NAMALWA (cell line): ENCODE measurements around the gene KCTD3.
A peak's percentile ranks its signal among the peaks of the same experiment; 100 is the strongest.

Source experiments
- DNase-seq: peaks from one replicate; pipeline ENCODE4 v3.0.0-alpha.2; 2015; ENCODE audit warnings: low spot score

Gene KCTD3

DNA sequence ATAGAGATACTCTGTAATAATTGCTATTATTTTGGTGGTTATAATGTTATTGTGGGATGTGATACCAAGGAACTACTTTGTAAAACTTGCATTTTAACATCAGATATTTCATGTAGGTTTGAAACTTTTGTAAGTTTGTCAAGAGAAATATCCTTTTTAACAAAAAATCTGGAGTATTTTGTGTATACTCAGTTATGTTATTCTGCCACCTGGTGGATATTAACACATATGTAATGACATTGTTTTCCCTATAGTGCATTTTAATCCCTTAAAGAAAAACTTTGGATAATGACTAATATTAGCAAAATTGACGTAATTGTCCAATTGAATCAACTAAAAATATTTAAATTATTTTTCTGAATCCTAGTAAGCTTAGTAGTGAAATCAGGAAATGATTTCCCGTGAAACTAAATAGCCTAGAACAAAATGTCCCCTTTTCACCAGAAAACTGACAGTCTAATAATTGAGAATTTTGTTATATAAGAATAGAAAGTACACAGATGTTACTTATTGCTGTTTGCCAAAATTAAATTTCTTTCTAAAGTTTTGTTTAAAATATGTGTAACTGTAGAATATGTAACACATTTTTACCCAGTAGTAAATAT, 39.6 kb downstream of the KCTD3 start:
- DNase-seq = peak; percentile 16

DNA sequence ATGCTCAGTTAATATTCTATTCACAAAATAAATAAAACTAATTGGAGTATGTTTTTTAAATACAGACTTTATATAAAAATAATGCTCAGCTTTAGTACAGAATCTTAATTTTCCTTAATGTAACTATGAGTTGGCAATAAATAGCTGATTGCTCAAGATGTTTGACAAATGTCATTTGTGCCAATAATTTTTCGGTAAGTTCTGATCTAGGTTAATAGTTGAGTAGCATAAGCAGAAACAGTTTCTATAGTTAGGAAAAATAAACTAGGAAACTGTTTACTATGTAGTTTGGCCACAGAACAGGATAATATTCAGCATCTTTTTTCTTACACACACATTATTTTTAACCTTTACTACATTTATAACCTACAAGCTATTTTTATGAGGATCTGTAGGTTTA, 40.3 kb downstream of the KCTD3 start:
- DNase-seq = no peak

DNA sequence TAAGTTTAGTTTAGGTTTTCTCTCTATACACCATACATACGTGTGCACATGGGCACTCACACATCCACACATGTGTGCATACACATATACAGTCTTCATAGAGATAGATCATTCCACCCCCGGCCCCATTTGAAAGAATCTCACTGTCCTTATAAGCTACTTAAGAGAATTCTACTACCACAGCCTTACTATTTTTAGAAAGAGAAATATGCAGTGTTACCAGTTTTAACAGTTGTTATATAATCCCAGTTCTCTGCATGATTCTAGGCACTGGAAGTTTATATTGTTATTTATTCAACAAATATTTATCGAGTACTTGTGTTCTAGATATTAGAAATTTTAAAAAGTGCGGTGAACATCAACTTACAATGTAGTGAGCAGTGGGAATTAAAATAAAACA, 41.5 kb downstream of the KCTD3 start:
- no peak for DNase-seq

DNA sequence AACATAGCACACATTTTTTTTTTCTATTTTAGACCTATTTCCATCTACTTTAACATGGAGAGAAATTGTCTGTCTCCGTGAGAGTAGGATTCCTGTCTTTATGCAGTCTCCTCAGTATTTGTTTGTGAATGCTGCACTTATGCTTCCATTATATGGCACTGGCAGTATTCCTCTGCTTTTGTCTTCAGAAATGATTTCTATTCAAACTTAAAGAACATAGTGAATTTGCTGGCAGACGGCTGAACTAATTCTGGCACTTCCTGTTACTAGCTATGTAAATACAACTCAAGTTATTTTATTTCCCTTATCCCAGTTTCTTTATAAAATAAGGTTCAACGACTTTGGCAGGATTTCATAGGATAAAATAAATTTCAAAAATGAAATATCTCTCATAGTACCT, 45.3 kb downstream of the KCTD3 start:
- DNase-seq = no peak

DNA sequence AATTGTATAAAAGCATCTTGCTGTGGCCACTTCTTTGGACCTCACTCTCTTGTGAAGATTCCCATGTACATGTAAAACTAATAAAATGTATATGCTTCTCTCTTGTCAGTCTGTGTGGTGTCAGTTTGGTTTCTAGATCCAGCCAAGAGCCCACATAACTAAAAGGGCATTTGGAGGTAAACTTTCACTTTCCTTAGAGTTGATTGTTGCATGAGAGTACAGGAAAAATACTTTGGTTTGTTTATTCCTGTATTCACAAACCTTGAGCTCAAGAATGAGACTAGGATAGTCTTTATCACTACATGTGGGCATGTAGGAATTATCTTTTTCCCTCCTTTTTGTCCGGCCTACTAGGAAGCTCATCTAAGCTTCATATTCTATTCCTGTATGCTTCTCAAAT, 50.9 kb downstream of the KCTD3 start:
- DNase-seq = no peak

DNA sequence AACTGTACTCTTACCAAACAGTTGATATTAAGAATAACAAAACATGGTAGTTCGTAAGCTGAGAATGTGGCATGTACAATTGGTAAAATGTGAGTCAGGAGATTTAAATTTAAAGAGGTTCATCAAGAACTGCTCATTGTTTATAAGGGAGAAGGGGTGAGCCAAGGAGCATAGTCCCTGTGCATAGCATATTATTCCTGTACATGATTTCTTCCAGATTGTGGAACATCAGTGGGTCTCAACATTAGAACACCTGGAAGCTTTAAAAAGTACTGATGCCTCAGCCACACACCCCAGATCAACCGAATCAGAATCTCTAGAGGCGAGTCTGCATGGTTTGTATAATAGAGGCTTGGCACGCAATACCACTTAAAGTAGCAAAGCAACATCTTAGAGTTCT, 56.1 kb downstream of the KCTD3 start:
- no peak for DNase-seq

DNA sequence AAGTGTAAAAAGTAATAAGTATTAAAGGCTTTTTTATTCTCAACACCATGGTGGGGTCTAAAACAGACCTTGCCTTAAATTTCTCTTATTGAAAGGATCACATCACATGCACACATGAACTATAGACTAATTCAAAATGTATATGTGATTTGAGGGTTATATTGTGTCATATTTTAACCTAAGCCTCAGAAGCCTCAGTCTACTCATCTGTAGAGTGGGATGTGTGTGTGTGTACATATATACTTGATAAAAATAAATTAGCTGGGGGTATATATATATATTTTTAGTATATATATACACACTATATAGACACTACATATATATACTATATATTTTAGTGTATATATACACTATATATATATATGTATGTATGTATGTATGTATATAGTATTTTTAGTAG, 58.8 kb downstream of the KCTD3 start:
- no peak for DNase-seq

DNA sequence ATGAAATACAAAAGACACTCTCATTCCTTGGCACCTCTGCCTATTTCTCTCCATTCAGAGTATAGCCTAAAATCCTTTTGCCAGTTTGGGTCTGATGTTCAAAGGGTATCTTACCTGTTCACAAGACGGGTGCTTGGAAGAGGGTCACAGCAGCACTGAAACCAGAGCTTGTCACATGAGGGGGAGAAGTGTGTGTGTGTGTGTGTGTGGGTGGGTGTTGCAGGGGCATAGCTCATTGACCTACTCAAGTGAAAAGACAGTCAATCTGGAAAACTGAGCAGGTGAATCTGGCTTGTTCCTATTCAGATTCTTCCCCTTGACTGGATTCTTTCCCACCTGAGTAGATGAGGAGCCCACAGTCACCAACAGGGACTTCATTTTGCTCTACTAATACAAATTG, 63.9 kb downstream of the KCTD3 start:
- no peak for DNase-seq

DNA sequence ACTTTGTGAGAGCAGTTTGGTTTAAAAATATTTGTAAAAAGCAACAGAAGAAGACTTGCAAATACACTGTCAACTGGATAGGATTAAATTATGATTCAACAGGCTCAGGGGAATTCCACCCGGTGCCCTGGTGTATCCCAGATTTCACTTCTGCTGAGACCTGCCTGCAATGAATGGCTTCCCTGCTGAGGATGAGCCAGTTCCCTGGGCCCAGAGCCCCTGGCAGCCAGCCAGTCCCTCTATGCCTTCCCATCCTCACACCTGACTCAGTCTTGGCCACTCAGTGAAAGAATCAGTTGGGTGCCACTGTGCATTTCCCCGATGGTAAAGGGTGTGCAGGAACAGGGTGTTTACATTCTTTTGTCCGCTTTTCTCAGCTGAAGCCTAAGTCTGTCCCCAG, 64.4 kb downstream of the KCTD3 start:
- DNase-seq = no peak

DNA sequence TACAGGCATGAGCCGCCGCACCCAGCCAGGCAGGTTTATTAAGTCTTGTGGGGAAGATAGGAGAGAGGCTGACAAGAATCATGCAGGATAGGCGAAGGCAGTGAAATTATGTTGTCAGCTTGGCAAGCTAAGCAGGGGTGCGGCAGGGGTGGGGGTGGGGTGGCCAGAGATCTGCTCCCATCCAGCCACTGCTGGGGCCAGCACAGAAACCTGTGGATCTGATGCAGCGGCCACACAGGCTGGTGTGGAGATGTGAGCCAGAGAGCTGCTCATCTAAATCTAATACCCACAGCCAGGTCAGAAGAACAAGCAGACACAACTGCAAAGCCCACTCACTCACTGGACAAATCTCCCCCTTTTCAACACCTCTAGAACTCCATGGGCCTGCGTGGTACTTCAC, 68.7 kb downstream of the KCTD3 start:
- no peak for DNase-seq

DNA sequence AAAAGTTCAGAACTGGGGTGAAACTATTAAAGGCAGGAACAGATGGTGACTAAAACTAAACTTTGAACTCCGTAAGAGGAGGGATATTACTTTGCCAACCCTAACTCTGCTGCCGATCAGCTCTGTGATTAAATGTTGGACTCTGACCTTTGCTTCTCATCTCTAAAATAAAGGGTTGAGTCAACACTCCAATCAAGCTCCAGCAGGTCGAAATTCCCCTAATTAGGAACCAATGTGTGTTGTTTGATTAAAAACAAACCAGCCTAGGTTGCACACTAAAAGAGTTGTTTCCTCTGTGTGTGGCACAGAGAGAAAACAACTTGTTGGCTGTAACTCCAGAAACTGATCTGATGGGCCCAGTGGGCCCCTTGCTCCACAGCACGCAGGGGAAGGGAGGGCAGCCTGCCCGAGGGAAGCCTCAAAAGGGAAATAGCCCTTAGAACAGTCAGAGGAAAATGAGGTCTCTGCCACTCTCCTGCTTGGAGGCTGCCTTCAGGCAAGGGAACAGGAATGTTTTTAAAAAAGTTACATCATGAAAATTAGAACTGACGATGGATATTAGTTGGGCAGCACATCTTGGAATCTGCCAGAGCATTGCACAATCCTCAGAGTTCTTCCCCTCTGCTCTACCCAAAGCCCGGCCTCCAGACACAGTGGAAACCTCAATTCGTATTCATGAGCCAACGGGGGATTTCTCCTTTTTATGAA, 69.3 kb downstream of the KCTD3 start:
- DNase-seq = no peak

DNA sequence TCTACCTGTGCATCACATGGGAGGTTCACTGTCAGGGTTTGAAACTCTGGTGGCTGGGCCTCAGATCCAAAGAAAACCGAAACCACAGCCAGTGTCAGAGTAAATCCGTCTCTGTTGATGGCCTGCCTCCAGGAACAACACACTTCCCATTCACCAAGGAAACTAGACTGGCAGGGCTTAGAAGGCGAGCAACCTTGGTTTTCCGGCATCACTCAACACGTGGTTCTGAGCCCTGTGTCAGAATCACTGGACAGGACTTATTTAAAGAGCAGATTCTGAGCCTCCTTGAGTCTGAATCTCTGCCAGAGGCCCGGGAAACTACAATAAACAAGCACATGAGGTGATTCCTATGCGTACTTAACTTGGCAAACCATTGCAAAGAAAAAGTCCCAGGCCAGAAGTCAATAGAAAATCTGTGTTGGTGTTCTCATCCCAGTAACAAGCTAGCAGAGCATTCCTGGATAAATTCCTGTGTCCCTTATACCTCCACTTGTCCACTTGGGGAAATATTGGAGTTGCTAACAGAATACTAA, 70.0 kb downstream of the KCTD3 start:
- DNase-seq = no peak

DNA sequence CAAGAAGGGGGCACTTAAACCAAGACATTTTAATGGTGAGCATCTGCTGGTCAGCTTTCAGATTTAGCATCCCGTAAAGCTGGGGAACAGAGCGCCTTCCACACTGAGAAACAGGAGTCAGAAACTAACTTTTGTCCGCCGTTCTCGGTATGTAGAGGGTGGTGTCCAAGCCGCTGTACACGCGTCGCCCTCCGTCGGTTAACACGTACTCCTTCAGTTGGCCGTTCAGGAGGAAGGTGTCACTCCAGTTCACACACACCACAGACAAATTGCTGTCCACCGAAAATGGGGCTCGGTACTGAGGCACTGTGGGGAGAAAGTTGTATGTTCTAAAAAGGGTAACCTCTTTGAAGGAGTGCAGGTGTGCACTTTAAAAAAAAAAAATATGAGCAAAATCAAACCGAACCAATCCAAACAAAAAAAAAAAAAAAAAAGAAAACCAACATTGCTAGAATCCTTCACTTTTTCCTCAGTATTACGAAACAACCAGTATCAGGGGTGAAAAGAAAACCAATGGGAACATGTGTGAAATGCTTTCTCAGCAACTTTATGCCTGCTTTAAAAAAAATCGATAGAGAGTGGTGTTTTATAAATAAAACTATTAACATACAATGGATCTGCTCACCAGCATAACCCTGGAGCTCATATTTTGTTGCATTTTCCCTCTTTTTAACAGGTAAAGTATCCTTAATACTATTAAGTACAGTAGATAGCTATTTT, 73.5 kb downstream of the KCTD3 start:
- no peak for DNase-seq

DNA sequence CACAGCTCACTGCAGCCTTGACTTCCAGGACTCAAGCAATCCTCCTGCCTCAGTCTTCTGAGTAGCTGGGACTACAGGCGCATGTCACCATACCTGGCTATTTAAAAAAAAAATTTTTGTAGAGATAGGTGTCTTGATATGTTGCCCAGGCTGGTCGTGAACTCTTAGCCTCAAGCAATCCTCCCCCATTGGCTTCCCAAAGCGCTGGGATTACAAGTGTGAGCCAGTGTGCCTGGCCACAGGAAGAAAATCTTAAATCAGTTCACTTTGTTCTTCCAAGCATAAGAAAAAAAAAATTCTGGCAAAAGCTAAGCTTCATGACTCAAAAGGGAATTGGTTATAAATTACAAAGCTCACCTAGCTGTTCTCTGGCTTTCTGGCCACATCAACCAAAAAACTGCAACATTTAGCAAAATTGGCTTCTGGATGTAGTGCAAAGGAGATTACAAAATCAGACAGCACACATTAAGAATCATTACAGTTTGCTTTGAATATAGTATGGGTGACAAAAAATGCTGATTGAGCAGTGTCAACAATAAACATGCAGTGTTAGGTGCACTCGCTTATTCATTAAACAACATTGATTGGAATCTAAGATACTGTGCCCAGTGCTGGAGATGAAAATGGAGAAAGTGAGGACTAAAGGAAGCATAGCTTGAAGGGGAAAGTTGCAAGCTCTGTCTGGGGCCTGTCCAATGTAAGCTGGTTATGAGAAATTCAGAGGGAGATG, 76.7 kb downstream of the KCTD3 start:
- DNase-seq = no peak

DNA sequence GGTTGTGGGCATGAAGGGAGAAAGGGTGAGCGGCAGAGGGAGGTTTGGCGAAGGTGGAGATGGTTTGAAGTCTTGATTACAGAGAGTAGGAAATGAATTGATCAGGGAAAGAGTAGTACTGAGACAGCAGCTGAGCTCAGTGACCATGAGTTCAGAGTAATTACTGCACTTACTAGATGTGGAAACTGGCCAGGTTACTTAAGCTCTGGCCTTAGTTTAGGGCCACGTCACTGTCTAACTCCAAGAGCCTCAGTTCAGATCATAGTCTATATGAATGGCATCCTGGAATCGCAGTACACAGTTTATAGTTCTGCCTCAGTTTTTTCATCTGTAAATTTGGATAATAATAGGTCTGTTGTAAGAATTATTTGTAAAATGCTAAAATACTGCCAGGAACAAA, 78.1 kb downstream of the KCTD3 start:
- no peak for DNase-seq

DNA sequence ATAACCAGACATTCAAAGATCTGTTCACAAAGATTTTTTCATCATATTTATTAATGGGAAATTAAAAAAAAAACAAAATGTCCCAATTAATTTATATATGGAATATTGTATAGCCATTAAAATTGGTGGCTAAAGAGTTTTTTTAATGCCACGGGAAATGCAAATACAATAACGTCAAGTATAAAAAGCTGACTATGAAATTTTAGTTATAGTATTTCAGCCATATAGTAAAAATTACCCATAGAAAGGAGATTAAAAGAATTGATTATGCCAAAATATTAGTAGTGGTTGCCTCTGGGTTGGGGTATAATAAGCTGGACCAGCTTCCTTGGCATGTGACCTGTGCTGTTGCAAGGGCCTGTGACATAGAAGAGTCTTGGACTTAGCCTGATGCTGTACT, 78.8 kb downstream of the KCTD3 start:
- DNase-seq = no peak

DNA sequence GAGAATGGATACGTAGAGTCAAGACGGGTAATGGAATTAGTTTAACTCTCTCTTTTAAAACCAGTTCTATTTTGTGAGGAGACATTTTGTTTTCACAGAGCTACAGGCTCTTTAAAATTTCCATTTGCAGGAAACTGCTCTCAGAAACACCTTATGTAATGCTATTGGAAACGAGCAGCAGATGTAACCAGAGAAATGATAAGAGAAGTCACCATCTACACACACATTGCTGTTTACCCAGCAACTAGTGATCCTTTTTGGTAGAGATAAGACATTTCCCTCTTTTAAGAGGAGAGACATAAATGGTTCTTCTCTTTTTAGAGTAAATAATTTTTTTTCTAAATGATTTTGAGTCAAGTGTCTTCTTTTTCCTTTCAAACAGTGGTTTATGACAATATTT, 80.6 kb downstream of the KCTD3 start:
- DNase-seq = no peak

DNA sequence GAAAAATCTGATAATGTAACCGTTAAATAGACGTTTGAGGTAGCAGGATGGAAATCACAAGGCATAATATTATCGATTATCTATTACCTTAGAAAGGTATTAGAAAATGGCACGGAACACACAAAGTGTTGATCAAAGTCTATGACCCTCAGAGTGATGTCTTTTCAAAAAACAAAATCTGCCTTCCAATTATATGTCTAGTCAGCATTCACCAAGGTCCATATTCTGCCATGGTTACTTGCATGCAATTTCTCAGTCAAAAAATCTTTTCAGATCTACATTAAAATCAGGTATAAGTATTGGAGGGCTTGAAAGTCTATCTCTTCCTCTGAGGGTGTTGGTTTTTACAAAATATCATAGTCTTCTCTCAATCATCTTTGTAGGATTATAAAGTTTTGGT, 81.9 kb downstream of the KCTD3 start:
- no peak for DNase-seq

DNA sequence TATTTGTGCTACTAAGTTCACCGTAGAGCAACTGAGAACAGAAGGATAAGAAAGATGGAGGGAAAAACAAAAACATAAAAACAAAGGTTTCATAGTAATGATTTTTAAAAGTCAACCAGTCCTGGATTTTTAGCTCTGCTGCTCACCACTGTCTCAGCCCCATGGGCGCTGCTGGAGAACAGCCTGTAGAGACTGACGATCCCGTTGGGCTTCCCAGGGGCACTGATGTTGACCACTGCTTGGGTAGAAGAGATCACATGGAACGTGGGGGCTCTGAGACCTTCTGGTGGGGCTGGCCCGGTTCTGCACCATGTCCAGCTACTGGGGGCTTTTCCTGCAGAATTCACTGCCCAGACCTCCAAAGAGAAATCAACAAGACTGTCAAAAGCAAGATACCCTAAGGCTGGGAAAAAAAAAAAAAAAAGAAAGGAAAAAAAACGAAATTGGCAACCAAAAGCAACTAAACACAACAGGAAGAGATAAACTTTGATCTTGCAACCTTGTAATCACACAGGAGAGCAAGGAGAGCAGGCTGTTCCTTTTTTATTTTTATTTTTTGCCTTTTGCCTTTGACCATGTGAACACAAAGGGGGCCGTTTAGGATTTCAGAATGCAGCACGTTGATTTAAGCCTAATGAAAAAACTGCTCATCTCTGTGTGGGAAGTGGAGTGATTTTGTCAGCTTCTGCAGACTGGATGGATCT, 83.5 kb downstream of the KCTD3 start:
- no peak for DNase-seq

DNA sequence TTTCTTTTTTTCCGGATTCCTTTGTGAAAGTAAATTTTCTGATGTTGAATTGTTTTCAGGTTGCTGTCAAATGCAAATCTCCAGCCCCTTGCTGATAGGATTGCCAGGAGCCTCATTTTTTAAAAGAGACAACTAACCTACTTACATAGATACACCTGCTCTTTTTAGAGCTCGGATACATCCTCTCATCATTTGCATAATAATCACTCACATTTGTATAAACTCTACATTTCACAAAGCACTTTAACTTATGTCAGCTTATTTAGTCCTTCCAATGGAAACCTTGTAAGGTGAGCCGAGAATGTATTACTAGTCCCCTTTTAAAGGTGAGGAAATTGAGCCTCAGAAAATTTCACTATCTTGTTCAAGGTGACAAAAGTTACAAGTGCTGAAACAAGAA, 84.8 kb downstream of the KCTD3 start:
- no peak for DNase-seq

DNA sequence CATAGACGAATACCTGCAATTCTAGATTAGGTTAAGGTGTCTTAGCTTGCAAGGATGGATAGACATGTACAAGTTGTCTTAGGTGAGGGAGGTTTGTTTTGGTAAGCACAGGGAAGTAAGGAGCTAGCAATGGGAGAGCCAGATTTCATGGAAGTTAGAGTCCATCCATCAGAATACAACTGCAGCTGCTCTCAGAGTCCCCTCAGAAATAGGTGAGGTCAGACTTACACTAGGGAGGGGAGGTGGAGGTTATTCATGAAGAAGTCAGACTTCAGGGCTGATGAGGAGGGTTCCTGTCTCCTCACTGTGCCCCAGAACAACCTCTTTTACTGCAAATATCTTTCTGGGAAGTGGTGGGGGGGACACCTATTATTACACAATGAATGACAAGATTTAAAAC, 85.3 kb downstream of the KCTD3 start:
- DNase-seq = no peak

DNA sequence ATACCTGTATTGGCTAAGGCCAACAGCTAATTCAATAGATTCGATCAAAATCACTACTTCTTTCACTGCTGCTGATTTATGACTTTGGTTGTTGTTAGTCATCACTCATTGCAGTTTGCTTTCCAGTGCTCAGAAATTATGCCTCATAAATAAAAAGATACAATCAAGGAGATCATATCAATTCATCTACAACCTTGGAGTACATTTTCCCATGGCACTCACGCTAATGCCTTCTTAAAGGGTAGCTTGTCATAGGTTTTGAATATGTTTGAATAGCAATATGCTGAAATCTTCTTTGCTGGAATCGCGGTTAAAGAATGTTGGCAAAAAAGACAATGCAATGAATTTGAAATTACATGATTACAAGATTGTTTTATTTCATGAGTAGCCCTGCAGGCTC, 89.9 kb downstream of the KCTD3 start:
- DNase-seq = no peak
